Transverse colon (tissue), 4 donors: ENCODE results near the gene NUMBL. TPM values are rescaled to one million over a fixed set of nuclear protein-coding genes. Genes with fewer than 3 reads are reported as not detected.

Source experiments
- DNase-seq: peaks from one replicate; pipeline ENCODE4 v3.0.0-alpha.2; 2019
- H3K27ac ChIP-seq, 4 donors: fragments of 200-600 bp; sonication (generic); 2 replicates each; pipeline ENCODE4 v1.5.1; 2016 to 2018; ENCODE audit warnings: inconsistent platforms in 4 of 4
- H3K27me3 ChIP-seq: fragments of 200-600 bp; sonication (generic); 2 replicates; pipeline ENCODE4 v1.5.1; 2017; ENCODE audit warnings: inconsistent platforms
- H3K36me3 ChIP-seq, 4 donors: fragments of 200-600 bp; sonication (generic); 2 replicates each; pipeline ENCODE4 v1.5.1; 2017 to 2019; ENCODE audit warnings: inconsistent platforms in 4 of 4
- H3K4me1 ChIP-seq, 4 donors: fragments of 200-600 bp; sonication (generic); 2 replicates each; pipeline ENCODE4 v1.5.1; 2017 to 2020; ENCODE audit warnings: inconsistent platforms in 4 of 4
- H3K4me3 ChIP-seq, 4 donors: fragments of 200-600 bp; sonication (generic); 1 replicate in 1 of 4; 2 replicates in 3 of 4; pipeline versions ENCODE4 v1.5.1 to v1.6.1; 2017 to 2019; ENCODE audit warnings: inconsistent platforms in 4 of 4
- H3K9me3 ChIP-seq, 2 donors: fragments of 200-600 bp; sonication (generic); 2 replicates each; pipeline ENCODE4 v1.5.1; 2017 to 2019; ENCODE audit warnings: inconsistent platforms in 2 of 2
- CTCF ChIP-seq, 5 experiments: fragments of 200-600 bp in 3 of 5; fragments of 450-650 bp in 2 of 5; sonication (generic) in 3 of 5; IDR thresholded peaks; 1 replicate in 2 of 5; 2 replicates in 3 of 5; pipeline ENCODE4 v1.5.1; 2016 to 2017; ENCODE audit warnings: antibody characterized with exemption in 5 of 5, inconsistent platforms in 3 of 5, mild to moderate bottlenecking in 2 of 5, moderate library complexity in 1 of 5
- EP300 ChIP-seq: sonication (generic); formaldehyde crosslinking; IDR thresholded peaks from one replicate; pipeline ENCODE4 v1.6.1; 2017; ENCODE audit warnings: antibody characterized with exemption, low read depth
- POLR2A ChIP-seq: fragments of 450-650 bp; IDR thresholded peaks from one replicate; pipeline ENCODE4 v1.6.1; 2016; ENCODE audit warnings: antibody characterized with exemption, mild to moderate bottlenecking, moderate library complexity
- POLR2AphosphoS5 ChIP-seq, 3 donors: sonication (generic); formaldehyde crosslinking; IDR thresholded peaks; one replicate each; pipeline ENCODE4 v1.6.1; 2016; ENCODE audit warnings: antibody characterized with exemption in 3 of 3
- WGBS, 2 donors: methylation state at CpG; one replicate each; pipeline ENCODE4 v1.1.5; 2018; ENCODE audit warnings: low coverage in 1 of 2; 5-methylcytosine and 5-hydroxymethylcytosine counted together
- in situ Hi-C, 4 donors: fragments of 200-750 bp; cut with MboI; loops; one replicate each; pipeline versions ENCODE4 v1.15.0 to v1.15.1; 2017; ENCODE audit warnings: low sequenced_read_pairs in 3 of 4, low pct_ligation_motif_present in 1 of 4, low pct_unique_long_range_greater_than_20kb in 1 of 4
- intact Hi-C: fragments of 100-400 bp; cut with DNase I; formaldehyde crosslinking; loops from one replicate; pipeline ENCODE4 v1.15.1; 2023; ENCODE audit warnings: low total_unique reads
- total RNA-seq, 4 donors: library from RNA; depleted of rRNA; stranded (reverse); fragments of >200 nt; gene quantifications; one replicate each; pipeline ENCODE4 v1.1.0, GENCODE V29; 2016

NUMBL gene
- total RNA-seq, 4 donors from 2014 or later: 9.0 to 44.9 (median 20.4) TPM

GRCh38 chr19:40663695-40664692, 26.5 kb downstream of the NUMBL start:
- no peaks in the 10 kb centered on the region for H3K27me3 ChIP-seq
- no peak for DNase-seq
- H3K4me1 ChIP-seq: peaks cover 7 to 14% (median 11%) of the 10 kb centered on the region in 4 donors
- TF ChIP-seq EP300: no peak
- no peak for TF ChIP-seq CTCF (IDR thresholded peaks at IDR 0.05)
- no peak for TF ChIP-seq POLR2AphosphoS5 (IDR thresholded peaks at IDR 0.05)
- TF ChIP-seq POLR2A: no peak
- 47 to 71% methylated on average over 5 to 24 of the region's 24 CpGs for WGBS, 2 donors
- peak overlapping the region in 3 of 4 donors; percentile 45 to 71 (median 57) for H3K4me3 ChIP-seq
- H3K27ac ChIP-seq: peak overlapping the region; percentile 80 to 93 (median 87)
- H3K36me3 ChIP-seq: peaks cover 0 to 2% (median 0%) of the 10 kb centered on the region in 4 donors
- no peaks in the 10 kb centered on the region for H3K9me3 ChIP-seq
- in situ Hi-C loops: loop anchor here in 3 of 4 donors (5.0 to 25.0 kb wide), 6 partner anchors 151 to 598 kb away; partner anchors contain the start of gene HNRNPUL1 (in 1 of the 3)
- intact Hi-C loops: loop anchor here (5.0 kb wide), 2 partner anchors 158 to 478 kb away; no protein-coding TSS in a partner anchor

DNA sequence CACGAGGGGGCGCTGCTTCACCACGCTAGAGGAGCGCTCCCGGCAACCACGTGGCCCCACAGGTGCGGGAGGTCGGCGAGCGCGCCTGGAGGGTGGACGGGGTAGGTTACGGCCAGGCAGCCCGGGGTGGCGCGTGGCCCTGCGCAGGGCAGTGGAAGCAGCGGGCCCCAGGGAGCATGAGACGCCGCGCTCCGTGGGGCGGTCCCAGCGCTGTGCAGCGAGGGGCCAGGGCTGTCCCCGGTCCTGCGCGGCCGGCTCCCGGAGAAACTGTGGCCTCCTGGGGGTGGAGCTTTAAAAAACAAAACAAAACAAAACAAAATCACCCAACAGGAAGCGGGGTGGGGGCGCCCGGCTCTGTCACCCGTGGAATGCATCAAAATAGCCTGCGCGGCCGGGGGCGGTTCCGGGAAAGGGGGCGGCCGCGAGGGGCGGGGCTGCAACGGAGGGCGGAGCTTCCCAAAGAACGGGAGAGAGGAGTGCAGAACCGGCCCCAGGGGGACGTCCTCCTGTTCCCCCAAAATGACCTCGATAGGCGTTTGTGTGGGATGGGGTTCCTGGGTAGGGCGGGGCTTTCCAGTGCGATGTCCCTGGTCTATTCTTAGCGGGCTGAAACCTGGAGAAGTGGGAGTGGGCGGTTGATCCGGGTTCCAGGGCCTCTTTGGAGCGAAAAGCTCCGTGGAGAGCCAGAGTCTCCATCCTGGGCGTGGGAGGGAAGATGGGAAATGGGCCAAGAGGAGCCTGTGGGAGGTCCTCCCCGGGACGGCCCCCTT, 27.3 kb downstream of the NUMBL start:
- Histone ChIP-seq H3K4me3 (peak overlapping the region; percentile 45 to 71 (median 56)), H3K36me3 (no peaks in the 10 kb centered on the region), H3K27me3 (no peaks in the 10 kb centered on the region), H3K4me1 (peaks cover 7 to 14% (median 11%) of the 10 kb centered on the region in 4 donors), H3K27ac (peak overlapping the region; percentile 80 to 93 (median 87)), H3K9me3 (no peaks in the 10 kb centered on the region)
- WGBS, 2 donors: 0 to 1% methylated on average over 7 to 59 of the region's 60 CpGs
- DNase-seq: peak; percentile 94
- TF ChIP-seq POLR2AphosphoS5 (IDR thresholded peaks at IDR 0.05) (peak; percentile 22 to 72 (median 67)), CTCF (IDR thresholded peaks at IDR 0.05) (peak; percentile 96 to 99 (median 98)), POLR2A (no peak), EP300 (no peak)
- in situ Hi-C loops: loop anchor here in 3 of 4 donors (5.0 to 25.0 kb wide), 6 partner anchors 152 to 599 kb away; partner anchors contain the start of gene HNRNPUL1 (in 1 of the 3)
- intact Hi-C loops: loop anchor here (5.0 kb wide), 2 partner anchors 159 to 479 kb away; no protein-coding TSS in a partner anchor

DNA sequence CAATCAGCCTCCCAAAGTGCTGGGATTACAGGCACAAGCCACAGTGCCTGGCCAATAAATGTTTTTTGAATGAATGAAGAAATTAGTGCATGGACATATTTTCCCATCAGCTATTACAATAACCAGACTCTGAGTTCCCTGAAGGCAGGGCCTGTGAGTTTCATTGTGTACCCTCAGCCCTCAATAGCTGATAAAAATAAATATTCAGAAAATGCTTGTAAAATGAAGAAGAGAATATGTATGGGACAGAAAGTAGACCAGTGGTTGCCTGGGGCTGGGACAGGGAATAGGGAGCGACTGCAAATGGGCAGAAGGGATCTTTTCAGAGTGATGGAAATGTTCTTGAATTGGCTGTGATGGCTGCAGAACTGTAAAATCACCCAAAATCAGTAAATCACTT, 28.8 kb downstream of the NUMBL start:
- Histone ChIP-seq H3K4me3 (no peak overlapping the region), H3K9me3 (no peaks in the 10 kb centered on the region), H3K27me3 (no peaks in the 10 kb centered on the region), H3K36me3 (no peaks in the 10 kb centered on the region), H3K27ac (no peak overlapping the region), H3K4me1 (peaks cover 7 to 14% (median 11%) of the 10 kb centered on the region in 4 donors)
- TF ChIP-seq POLR2A: no peak
- intact Hi-C loops: loop anchor here (5.0 kb wide), 2 partner anchors 161 to 481 kb away; no protein-coding TSS in a partner anchor
- in situ Hi-C loops: loop anchor here in 3 of 4 donors (5.0 to 25.0 kb wide), 6 partner anchors 153 to 601 kb away; partner anchors contain the start of gene HNRNPUL1 (in 1 of the 3)
- no peak for DNase-seq
- WGBS, 2 donors: 71 to 73% methylated on average over 1 of the region's 1 CpG

GRCh38 chr19:40659566-40659965, 30.9 kb downstream of the NUMBL start:
- DNase-seq: no peak
- Histone ChIP-seq H3K27me3 (no peaks in the 10 kb centered on the region), H3K27ac (peak overlapping the region in 1 of 4 donors; percentile 23), H3K9me3 (no peaks in the 10 kb centered on the region), H3K4me3 (no peak overlapping the region), H3K36me3 (no peaks in the 10 kb centered on the region), H3K4me1 (peaks cover 7 to 14% (median 11%) of the 10 kb centered on the region in 4 donors)
- 60 to 61% methylated on average over 8 to 11 of the region's 11 CpGs for WGBS, 2 donors
- intact Hi-C loops: no loop called here
- in situ Hi-C loops: loop anchor here in 1 of 4 donors (25.0 kb wide), 2 partner anchors 478 to 603 kb away; partner anchors contain the start of gene HNRNPUL1
- TF ChIP-seq POLR2A (no peak), CTCF (IDR thresholded peaks at IDR 0.05) (no peak)
